Neural progenitor cell (in vitro differentiated cells): ENCODE data around the gene SMURF1. TPM values are rescaled to one million over a fixed set of nuclear protein-coding genes. Genes with fewer than 3 reads are reported as not detected.

Source experiments
- DNase-seq: peaks from one replicate; pipeline ENCODE4 v3.0.0-alpha.2; 2016; ENCODE audit warnings: low spot score
- H2AFZ ChIP-seq: fragments of 200-600 bp; sonication (generic); replicated peaks from 2 replicates; pipeline ENCODE4 v1.6.1; 2016; ENCODE audit warnings: antibody characterized with exemption
- H3F3A ChIP-seq: fragments of 200-600 bp; sonication (generic); 2 replicates; pipeline ENCODE4 v1.6.1; 2016; ENCODE audit warnings: antibody characterized with exemption, low read depth
- H3K27ac ChIP-seq: fragments of 200-600 bp; sonication (generic); 2 replicates; pipeline ENCODE4 v1.5.1; 2016; ENCODE audit warnings: mild to moderate bottlenecking
- H3K27me3 ChIP-seq: fragments of 200-600 bp; sonication (generic); 2 replicates; pipeline ENCODE4 v1.6.1; 2016; ENCODE audit warnings: mild to moderate bottlenecking, moderate library complexity
- H3K36me3 ChIP-seq: fragments of 200-600 bp; sonication (generic); 2 replicates; pipeline ENCODE4 v1.5.1; 2016
- H3K4me1 ChIP-seq: fragments of 200-600 bp; sonication (generic); 2 replicates; pipeline ENCODE4 v1.6.1; 2016; ENCODE audit warnings: mixed run types
- H3K4me2 ChIP-seq: fragments of 200-600 bp; sonication (generic); 2 replicates; pipeline ENCODE4 v1.6.1; 2016
- H3K4me3 ChIP-seq: fragments of 200-600 bp; sonication (generic); 2 replicates; pipeline ENCODE4 v1.5.1; 2016
- H3K79me2 ChIP-seq: fragments of 200-600 bp; sonication (generic); 2 replicates; pipeline ENCODE4 v1.6.1; 2016; ENCODE audit warnings: low read depth
- H3K9ac ChIP-seq: fragments of 200-600 bp; sonication (generic); 2 replicates; pipeline ENCODE4 v1.6.1; 2016
- H3K9me3 ChIP-seq: fragments of 200-600 bp; sonication (generic); 2 replicates; pipeline ENCODE4 v1.5.1; 2016; ENCODE audit warnings: low read depth
- H4K20me1 ChIP-seq: fragments of 200-600 bp; sonication (generic); 2 replicates; pipeline ENCODE4 v1.6.1; 2016; ENCODE audit warnings: low read depth
- H3K27ac Mint-ChIP-seq: 3 replicates; pipeline ENCODE4 v1.8.0; 2021; ENCODE audit warnings: mixed read lengths
- H3K27me3 Mint-ChIP-seq: 2 replicates; pipeline ENCODE4 v1.8.0; 2022; ENCODE audit warnings: low read depth, mild to moderate bottlenecking, inconsistent platforms, moderate library complexity, mixed read lengths; ENCODE audit not compliant: insufficient read depth
- H3K36me3 Mint-ChIP-seq: 3 replicates; pipeline ENCODE4 v1.8.0; 2021; ENCODE audit warnings: mixed read lengths
- H3K4me1 Mint-ChIP-seq: 3 replicates; pipeline ENCODE4 v1.8.0; 2021; ENCODE audit warnings: mixed read lengths
- H3K4me3 Mint-ChIP-seq: 3 replicates; pipeline ENCODE4 v1.8.0; 2021; ENCODE audit warnings: mild to moderate bottlenecking, moderate library complexity, mixed read lengths
- H3K9me3 Mint-ChIP-seq: 3 replicates; pipeline ENCODE4 v1.8.0; 2020; ENCODE audit warnings: mixed read lengths
- EZH2 ChIP-seq: fragments of 200-600 bp; sonication (generic); IDR thresholded peaks from 2 replicates; pipeline ENCODE4 v1.6.1; 2017; ENCODE audit warnings: antibody characterized with exemption, mild to moderate bottlenecking, moderate library complexity
- EZH2phosphoT487 ChIP-seq: fragments of 200-600 bp; sonication (generic); IDR thresholded peaks from 2 replicates; pipeline ENCODE4 v1.6.1; 2017; ENCODE audit warnings: antibody characterized with exemption
- total RNA-seq: library from RNA; depleted of rRNA; stranded (reverse); fragments of >200 nt; gene quantifications from 2 replicates; pipeline ENCODE4 v1.2.3, GENCODE V29; 2015; ENCODE audit warnings: low replicate concordance
- TF ChIP-seq, protein P1 (sequence below): fragments of 200-600 bp; sonication (generic); IDR thresholded peaks from 2 replicates; pipeline ENCODE4 v1.5.1; 2017; ENCODE audit warnings: antibody characterized with exemption, mild to moderate bottlenecking

Gene SMURF1
- total RNA-seq, 1 donor from 2014 or later = 31.0 TPM

DNA sequence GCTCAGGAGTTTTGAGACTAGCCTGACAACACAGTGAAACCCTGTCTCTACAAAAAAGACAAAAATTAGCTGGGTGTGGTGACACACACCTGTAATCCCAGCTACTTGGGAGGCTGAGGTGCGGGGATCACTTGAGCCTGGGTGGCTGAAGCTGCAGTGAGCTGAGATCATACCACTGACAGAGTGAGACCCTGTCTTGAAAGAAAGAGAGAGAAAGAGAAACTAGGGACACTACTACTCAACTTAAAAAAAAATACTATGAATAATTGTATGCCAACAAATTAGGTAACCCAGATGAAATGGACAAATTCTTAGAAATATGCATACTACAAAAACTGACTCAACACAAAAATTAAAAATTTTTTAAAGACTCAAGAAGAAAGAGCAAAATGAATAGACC lies 28.5 kb downstream of the SMURF1 start:
- H3K4me1 ChIP-seq = peaks cover 4% of the 10 kb centered on the region
- peaks cover 3% of the 10 kb centered on the region for H3K9me3 ChIP-seq
- H3K4me3 Mint-ChIP-seq = no peak overlapping the region
- peaks cover 97% of the 10 kb centered on the region for H3K79me2 ChIP-seq
- H2AFZ ChIP-seq = no peak overlapping the region
- H3F3A ChIP-seq = no peaks in the 10 kb centered on the region
- H3K9ac ChIP-seq = no peak overlapping the region
- H3K9me3 Mint-ChIP-seq = peaks cover 50% of the 10 kb centered on the region
- no peak for DNase-seq
- H3K27ac Mint-ChIP-seq = no peak overlapping the region
- H3K27me3 ChIP-seq = no peaks in the 10 kb centered on the region
- TF ChIP-seq, protein P1, sequence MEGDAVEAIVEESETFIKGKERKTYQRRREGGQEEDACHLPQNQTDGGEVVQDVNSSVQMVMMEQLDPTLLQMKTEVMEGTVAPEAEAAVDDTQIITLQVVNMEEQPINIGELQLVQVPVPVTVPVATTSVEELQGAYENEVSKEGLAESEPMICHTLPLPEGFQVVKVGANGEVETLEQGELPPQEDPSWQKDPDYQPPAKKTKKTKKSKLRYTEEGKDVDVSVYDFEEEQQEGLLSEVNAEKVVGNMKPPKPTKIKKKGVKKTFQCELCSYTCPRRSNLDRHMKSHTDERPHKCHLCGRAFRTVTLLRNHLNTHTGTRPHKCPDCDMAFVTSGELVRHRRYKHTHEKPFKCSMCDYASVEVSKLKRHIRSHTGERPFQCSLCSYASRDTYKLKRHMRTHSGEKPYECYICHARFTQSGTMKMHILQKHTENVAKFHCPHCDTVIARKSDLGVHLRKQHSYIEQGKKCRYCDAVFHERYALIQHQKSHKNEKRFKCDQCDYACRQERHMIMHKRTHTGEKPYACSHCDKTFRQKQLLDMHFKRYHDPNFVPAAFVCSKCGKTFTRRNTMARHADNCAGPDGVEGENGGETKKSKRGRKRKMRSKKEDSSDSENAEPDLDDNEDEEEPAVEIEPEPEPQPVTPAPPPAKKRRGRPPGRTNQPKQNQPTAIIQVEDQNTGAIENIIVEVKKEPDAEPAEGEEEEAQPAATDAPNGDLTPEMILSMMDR = no peak
- TF ChIP-seq EZH2phosphoT487 = no peak
- TF ChIP-seq EZH2 = no peak
- no peak overlapping the region for H3K4me2 ChIP-seq
- H4K20me1 ChIP-seq = peaks cover 10% of the 10 kb centered on the region
- H3K36me3 ChIP-seq = peaks cover 9% of the 10 kb centered on the region
- no peaks in the 10 kb centered on the region for H3K27me3 Mint-ChIP-seq
- H3K4me3 ChIP-seq = no peak overlapping the region
- H3K27ac ChIP-seq = no peak overlapping the region
- no peaks in the 10 kb centered on the region for H3K4me1 Mint-ChIP-seq
- peaks cover 56% of the 10 kb centered on the region for H3K36me3 Mint-ChIP-seq

DNA sequence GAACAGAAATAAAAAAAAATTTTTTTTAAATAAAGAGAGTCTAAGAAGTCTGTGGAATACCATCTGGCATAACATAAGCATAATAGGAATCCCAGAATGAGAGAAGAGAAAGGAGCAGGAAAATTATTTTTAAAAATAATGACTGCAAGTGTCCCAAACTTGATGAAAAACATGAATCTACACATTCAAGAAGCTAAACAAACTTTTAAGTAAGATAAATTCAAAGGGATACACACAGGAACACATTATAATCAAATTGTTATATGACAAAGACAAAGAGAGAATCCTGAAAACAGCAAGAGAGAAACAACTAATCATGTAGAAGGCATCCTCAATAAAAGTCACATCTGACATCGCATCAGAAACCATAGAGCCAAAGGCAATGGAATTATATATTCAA lies 30.9 kb downstream of the SMURF1 start:
- Histone ChIP-seq H2AFZ (no peak overlapping the region), H3K9me3 (peaks cover 3% of the 10 kb centered on the region), H3K9ac (no peak overlapping the region), H3K4me2 (no peak overlapping the region), H3K36me3 (peaks cover 9% of the 10 kb centered on the region), H3K4me1 (peaks cover 4% of the 10 kb centered on the region), H3K27ac (no peak overlapping the region), H4K20me1 (peaks cover 29% of the 10 kb centered on the region), H3K4me3 (no peak overlapping the region), H3K79me2 (peaks cover 96% of the 10 kb centered on the region), H3F3A (no peaks in the 10 kb centered on the region), H3K27me3 (no peaks in the 10 kb centered on the region)
- Mint-ChIP-seq H3K36me3 (peaks cover 41% of the 10 kb centered on the region), H3K9me3 (peaks cover 38% of the 10 kb centered on the region), H3K27me3 (peaks cover 3% of the 10 kb centered on the region), H3K4me3 (no peak overlapping the region), H3K4me1 (peaks cover 5% of the 10 kb centered on the region), H3K27ac (no peak overlapping the region)
- DNase-seq = no peak
- TF ChIP-seq, protein P1 = no peak
- TF ChIP-seq EZH2 = no peak
- TF ChIP-seq EZH2phosphoT487 = no peak

DNA sequence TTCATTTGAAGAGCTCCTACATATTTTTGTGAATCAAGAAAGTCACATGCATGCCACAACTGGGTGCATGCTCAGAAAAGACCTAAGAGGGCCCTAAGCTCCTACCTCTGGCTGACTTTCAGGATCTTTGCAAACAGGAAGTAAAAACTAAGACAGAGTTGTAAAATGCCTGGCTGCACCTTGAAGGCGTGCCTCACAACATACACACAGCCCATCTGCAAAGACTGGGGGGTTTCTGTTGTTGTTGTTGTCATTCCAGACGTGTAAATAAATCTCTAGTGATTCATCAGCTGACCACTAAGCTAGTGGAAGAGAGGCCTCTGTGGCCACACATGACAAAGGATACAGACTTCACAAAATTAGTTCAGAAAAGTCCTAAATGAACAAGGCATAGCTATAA lies 31.8 kb downstream of the SMURF1 start:
- peaks cover 3% of the 10 kb centered on the region for H3K27me3 Mint-ChIP-seq
- H3K36me3 ChIP-seq = peaks cover 9% of the 10 kb centered on the region
- no peak overlapping the region for H3K9ac ChIP-seq
- peaks cover 12% of the 10 kb centered on the region for H3K4me1 Mint-ChIP-seq
- H3K27ac Mint-ChIP-seq = no peak overlapping the region
- no peak overlapping the region for H3K27ac ChIP-seq
- H3F3A ChIP-seq = no peaks in the 10 kb centered on the region
- peaks cover 96% of the 10 kb centered on the region for H3K79me2 ChIP-seq
- peaks cover 3% of the 10 kb centered on the region for H3K9me3 ChIP-seq
- H3K4me3 ChIP-seq = no peak overlapping the region
- peaks cover 38% of the 10 kb centered on the region for H4K20me1 ChIP-seq
- H3K27me3 ChIP-seq = no peaks in the 10 kb centered on the region
- H3K4me2 ChIP-seq = no peak overlapping the region
- TF ChIP-seq EZH2phosphoT487 = no peak
- TF ChIP-seq EZH2 = no peak
- TF ChIP-seq, protein P1 = no peak
- H2AFZ ChIP-seq = no peak overlapping the region
- no peak overlapping the region for H3K4me3 Mint-ChIP-seq
- H3K36me3 Mint-ChIP-seq = peaks cover 38% of the 10 kb centered on the region
- peaks cover 13% of the 10 kb centered on the region for H3K4me1 ChIP-seq
- no peak for DNase-seq
- peaks cover 36% of the 10 kb centered on the region for H3K9me3 Mint-ChIP-seq
